ENCODE data around the gene EHD2.

The EHD2 gene

DNA sequence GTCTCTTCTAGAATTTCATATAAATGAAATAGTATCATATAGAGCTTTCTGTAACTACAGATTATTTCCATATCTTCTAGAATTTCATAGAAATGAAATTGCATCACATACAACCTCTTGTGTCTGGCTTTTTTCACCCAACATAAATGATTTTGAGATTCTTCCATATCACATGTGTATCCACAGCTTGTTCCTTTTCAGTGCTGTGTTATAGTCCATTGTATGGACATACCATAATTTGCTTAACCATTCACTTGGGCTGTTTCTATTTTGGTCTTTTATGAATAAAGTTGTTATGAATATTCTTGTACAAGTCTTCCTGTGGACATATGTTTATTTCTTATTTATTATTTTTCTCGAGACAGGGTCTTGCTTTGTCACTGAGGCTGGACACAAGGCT lies 79.4 kb downstream of the EHD2 start:
- Mint-ChIP-seq H3K36me3 (ENCODE audit: low read depth) (peaks cover 1% of the 10 kb centered on the region), H3K27ac (no peak overlapping the region), H3K9me3 (peaks cover 5% of the 10 kb centered on the region), H3K4me1 (ENCODE audit: low read depth) (no peaks in the 10 kb centered on the region), H3K4me3 (no peak overlapping the region), H3K27me3 (ENCODE audit: low read depth) (no peaks in the 10 kb centered on the region)
- DNase-seq (ENCODE audit: low spot score) = no peak

All from T-helper 2 cell treated with Interferon-gamma antibody and Interleukin-4, amounts not matched to agents 5 μg/mL and 100 μg/mL, for 36 hours (primary cell).